ENCODE measurements around the gene MTRF1L. TPM values are rescaled to one million over a fixed set of nuclear protein-coding genes. Genes with fewer than 3 reads are reported as not detected.

MTRF1L gene
- total and polyA plus RNA-seq, 2 donors (not counting 1 experiment from before 2014, with no cell fraction given) = 15.7 to 17.8 TPM

- H3K36me3 ChIP-seq (ENCODE audit: control insufficient read depth, insufficient read depth, low read length) = peaks cover 2% of the 10 kb centered on the region
- no peak overlapping the region for H3K4me3 ChIP-seq (replicated peaks in 1 of 4; ENCODE audit: control extremely low read depth in 1 of 4, insufficient read depth in 1 of 4, low read depth in 3 of 4, low read length in 4 of 4)
- TF ChIP-seq CTCF (conservative IDR thresholded peaks at IDR 0.05 in 1 of 2, IDR thresholded peaks at IDR 0.05 in 1 of 2; ENCODE audit: low read depth in 1 of 2, low read length in 2 of 2) (no peak), EZH2 (IDR thresholded peaks at IDR 0.05; ENCODE audit: low read length, missing control alignments) (no peak)
- no peak for DNase-seq (ENCODE audit: low read depth in 2 of 2)
- no peak overlapping the region for H3K27ac ChIP-seq (ENCODE audit: insufficient read depth, low read length)
- no peaks in the 10 kb centered on the region for H3K27me3 ChIP-seq (ENCODE audit: control insufficient read depth, insufficient read depth, low read length)
- no peak overlapping the region for H3K4me2 ChIP-seq (ENCODE audit: extremely low read depth, insufficient read depth, low read length)
- no peaks in the 10 kb centered on the region for H4K20me1 ChIP-seq (ENCODE audit: control insufficient read depth, extremely low read depth, insufficient read depth, low read length)
- H3K9ac ChIP-seq (ENCODE audit: insufficient read depth, low read length) = no peak overlapping the region
- no peak overlapping the region for H2AFZ ChIP-seq (ENCODE audit: low read length)
- no peaks in the 10 kb centered on the region for H3K4me1 ChIP-seq (ENCODE audit: control insufficient read depth, extremely low read depth, insufficient read depth, low read length)
- no peaks in the 10 kb centered on the region for H3K79me2 ChIP-seq (ENCODE audit: control insufficient read depth, insufficient read depth, low read length)
- no peaks in the 10 kb centered on the region for H3K9me3 ChIP-seq (ENCODE audit: control insufficient read depth, insufficient read depth, low read depth, low read length)
These were observed 44.9 kb upstream of the MTRF1L start for GRCh38 chr6:153047386-153047785.

- Histone ChIP-seq H3K9me3 (ENCODE audit: control insufficient read depth, insufficient read depth, low read depth, low read length) (no peaks in the 10 kb centered on the region), H3K4me1 (ENCODE audit: control insufficient read depth, extremely low read depth, insufficient read depth, low read length) (no peaks in the 10 kb centered on the region), H3K27me3 (ENCODE audit: control insufficient read depth, insufficient read depth, low read length) (no peaks in the 10 kb centered on the region), H3K79me2 (ENCODE audit: control insufficient read depth, insufficient read depth, low read length) (no peaks in the 10 kb centered on the region), H3K36me3 (ENCODE audit: control insufficient read depth, insufficient read depth, low read length) (peaks cover 2% of the 10 kb centered on the region), H3K9ac (ENCODE audit: insufficient read depth, low read length) (no peak overlapping the region), H3K4me2 (ENCODE audit: extremely low read depth, insufficient read depth, low read length) (no peak overlapping the region), H3K27ac (ENCODE audit: insufficient read depth, low read length) (no peak overlapping the region), H4K20me1 (ENCODE audit: control insufficient read depth, extremely low read depth, insufficient read depth, low read length) (no peaks in the 10 kb centered on the region), H2AFZ (ENCODE audit: low read length) (no peak overlapping the region), H3K4me3 (replicated peaks in 1 of 4; ENCODE audit: control extremely low read depth in 1 of 4, insufficient read depth in 1 of 4, low read depth in 3 of 4, low read length in 4 of 4) (no peak overlapping the region)
- TF ChIP-seq CTCF (conservative IDR thresholded peaks at IDR 0.05 in 1 of 2, IDR thresholded peaks at IDR 0.05 in 1 of 2; ENCODE audit: low read depth in 1 of 2, low read length in 2 of 2) (no peak), EZH2 (IDR thresholded peaks at IDR 0.05; ENCODE audit: low read length, missing control alignments) (no peak)
- no peak for DNase-seq (ENCODE audit: low read depth in 2 of 2)
These were observed 42.8 kb upstream of the MTRF1L start for GRCh38 chr6:153045271-153045670.

- Histone ChIP-seq H3K27ac (ENCODE audit: insufficient read depth, low read length) (no peak overlapping the region), H3K4me2 (ENCODE audit: extremely low read depth, insufficient read depth, low read length) (no peak overlapping the region), H3K9ac (ENCODE audit: insufficient read depth, low read length) (no peak overlapping the region), H3K27me3 (ENCODE audit: control insufficient read depth, insufficient read depth, low read length) (no peaks in the 10 kb centered on the region), H4K20me1 (ENCODE audit: control insufficient read depth, extremely low read depth, insufficient read depth, low read length) (no peaks in the 10 kb centered on the region), H3K36me3 (ENCODE audit: control insufficient read depth, insufficient read depth, low read length) (peaks cover 2% of the 10 kb centered on the region), H3K9me3 (ENCODE audit: control insufficient read depth, insufficient read depth, low read depth, low read length) (no peaks in the 10 kb centered on the region), H2AFZ (ENCODE audit: low read length) (no peak overlapping the region), H3K4me1 (ENCODE audit: control insufficient read depth, extremely low read depth, insufficient read depth, low read length) (no peaks in the 10 kb centered on the region), H3K4me3 (replicated peaks in 1 of 4; ENCODE audit: control extremely low read depth in 1 of 4, insufficient read depth in 1 of 4, low read depth in 3 of 4, low read length in 4 of 4) (no peak overlapping the region), H3K79me2 (ENCODE audit: control insufficient read depth, insufficient read depth, low read length) (no peaks in the 10 kb centered on the region)
- peak in 1 of 2 donors; percentile 11 for DNase-seq (ENCODE audit: low read depth in 2 of 2)
- TF ChIP-seq CTCF (conservative IDR thresholded peaks at IDR 0.05 in 1 of 2, IDR thresholded peaks at IDR 0.05 in 1 of 2; ENCODE audit: low read depth in 1 of 2, low read length in 2 of 2) = no peak
- no peak for TF ChIP-seq EZH2 (IDR thresholded peaks at IDR 0.05; ENCODE audit: low read length, missing control alignments)
These were observed 41.8 kb upstream of the MTRF1L start for GRCh38 chr6:153044295-153044694.
